ENCODE measurements around the gene MGAT4A.
A peak's percentile ranks its signal among the peaks of the same experiment; 100 is the strongest.

The MGAT4A gene

DNA sequence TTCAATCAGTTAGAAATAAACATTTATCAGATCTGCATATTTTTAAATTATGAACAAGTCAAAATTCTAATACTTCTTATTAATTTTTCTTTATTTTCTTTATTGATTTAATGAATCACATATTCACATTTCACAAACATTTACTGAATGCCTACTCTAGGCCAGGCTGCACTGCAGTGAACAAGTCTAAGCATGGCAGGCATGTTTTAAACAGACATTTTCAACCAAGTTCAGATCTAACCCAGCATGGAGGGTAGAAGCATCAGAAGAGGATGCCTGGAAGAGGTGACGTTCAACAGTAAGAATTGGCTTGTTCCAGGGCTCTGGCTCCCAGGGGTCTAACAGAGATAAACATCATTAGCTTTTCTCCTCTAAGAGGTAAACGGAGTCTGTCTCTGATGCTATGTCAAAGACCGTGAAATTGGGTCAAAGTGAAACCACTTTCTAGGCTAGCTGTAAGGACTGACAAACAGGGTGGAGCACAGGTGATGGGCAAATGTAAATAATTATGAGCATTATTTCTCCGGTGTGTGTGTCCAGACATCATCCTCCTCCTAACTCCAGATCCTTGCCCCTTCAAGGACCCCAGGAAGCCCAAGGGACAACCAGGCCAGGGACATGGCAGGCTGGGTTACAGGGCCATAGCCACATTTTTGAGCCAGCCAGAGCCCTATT lies 72.0 kb downstream of the MGAT4A start:
- no peak for DNase-seq (ENCODE audit: low read depth, low spot score)

DNA sequence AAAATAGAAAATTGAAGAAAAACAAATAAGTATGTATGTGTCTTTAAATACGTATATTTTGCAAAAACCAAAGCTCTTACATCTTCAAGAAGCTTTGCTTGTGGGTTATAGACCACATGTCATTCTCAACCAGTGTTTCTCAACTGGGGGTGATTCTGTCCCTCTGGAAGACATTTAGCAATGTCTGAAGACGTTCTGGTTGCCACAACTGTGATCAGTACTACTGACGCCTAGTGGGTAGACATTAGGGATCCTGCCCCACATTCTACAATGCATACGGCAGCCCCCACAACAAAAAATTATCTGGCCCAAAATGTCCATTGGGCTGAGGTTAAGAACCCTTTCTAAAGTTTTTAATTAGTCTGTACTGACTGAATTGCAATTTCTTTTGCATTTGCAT lies 74.1 kb downstream of the MGAT4A start:
- no peak for DNase-seq (ENCODE audit: low read depth, low spot score)

DNA sequence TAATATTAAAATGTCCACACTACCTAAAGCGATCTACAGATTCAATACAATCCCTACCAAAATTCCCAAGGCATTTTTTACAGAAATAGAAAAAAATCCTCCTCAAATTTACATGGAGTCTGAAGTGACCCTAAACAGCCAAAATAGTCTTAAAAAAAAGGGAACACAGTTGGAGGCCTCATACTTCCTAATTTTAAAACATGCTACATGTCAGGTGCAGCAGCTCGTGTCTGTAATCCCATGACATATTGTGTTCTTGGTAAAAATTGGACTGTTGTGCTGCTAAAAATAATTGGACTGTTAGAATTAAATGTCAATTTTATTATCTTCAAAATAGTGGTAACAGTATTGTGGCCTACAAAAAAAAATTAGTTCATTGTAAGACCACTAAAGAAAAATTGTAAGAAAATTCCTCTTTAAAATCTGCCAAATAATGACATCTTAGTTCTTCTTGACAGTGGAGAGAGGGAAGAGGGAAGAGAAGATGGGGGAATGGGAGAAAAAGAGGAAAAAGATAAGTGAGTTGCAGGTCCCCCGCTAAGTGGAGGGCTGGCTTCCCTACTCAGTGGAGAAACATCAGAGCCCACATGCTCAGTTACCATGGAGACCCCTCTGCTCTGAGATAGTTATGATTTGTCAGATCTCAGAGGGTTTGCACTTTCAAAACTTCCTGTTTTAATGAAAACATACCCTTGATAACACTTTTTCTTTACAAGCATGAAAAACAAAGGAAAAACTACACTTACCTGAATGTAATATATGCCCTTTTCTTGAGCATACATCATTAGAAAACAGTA lies 76.0 kb downstream of the MGAT4A start:
- DNase-seq (ENCODE audit: low read depth, low spot score) = no peak

DNA sequence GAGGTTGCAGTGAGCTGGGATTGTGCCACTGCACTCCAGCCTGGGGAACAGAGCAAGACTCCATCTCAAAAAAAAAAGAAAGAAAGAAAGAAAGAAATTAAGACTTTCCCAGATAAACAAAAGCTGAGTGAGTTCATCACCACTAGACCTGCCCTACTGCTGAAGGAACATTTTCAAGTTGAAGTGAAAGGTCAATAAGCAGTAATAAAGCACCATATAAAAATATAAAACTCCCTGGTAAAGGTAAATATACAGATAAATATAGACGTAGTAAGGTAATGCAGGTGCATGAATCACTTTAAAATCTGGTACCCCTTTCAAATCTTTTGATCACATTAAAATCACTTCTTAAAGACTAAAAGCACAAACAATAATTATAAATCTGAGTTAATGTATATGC lies 79.9 kb downstream of the MGAT4A start:
- DNase-seq (ENCODE audit: low read depth, low spot score) = no peak

DNA sequence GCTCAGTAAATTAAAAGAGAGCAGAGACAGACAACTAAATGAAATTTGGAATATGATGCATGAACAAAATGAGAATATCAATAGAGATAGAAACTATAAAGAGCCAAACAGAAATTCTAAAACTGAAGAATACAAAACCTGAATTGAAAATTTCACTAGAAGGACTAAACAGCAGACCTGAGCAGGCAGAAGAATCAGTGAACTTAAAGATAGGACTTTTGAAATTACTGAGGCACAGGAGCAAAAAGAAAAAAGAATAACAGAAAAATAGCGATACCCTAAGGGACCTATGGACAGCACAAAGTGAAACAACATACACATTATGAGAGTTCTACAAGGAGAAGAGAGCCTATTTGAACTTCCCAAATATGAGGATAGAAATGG lies 80.9 kb downstream of the MGAT4A start:
- no peak for DNase-seq (ENCODE audit: low read depth, low spot score)

DNA sequence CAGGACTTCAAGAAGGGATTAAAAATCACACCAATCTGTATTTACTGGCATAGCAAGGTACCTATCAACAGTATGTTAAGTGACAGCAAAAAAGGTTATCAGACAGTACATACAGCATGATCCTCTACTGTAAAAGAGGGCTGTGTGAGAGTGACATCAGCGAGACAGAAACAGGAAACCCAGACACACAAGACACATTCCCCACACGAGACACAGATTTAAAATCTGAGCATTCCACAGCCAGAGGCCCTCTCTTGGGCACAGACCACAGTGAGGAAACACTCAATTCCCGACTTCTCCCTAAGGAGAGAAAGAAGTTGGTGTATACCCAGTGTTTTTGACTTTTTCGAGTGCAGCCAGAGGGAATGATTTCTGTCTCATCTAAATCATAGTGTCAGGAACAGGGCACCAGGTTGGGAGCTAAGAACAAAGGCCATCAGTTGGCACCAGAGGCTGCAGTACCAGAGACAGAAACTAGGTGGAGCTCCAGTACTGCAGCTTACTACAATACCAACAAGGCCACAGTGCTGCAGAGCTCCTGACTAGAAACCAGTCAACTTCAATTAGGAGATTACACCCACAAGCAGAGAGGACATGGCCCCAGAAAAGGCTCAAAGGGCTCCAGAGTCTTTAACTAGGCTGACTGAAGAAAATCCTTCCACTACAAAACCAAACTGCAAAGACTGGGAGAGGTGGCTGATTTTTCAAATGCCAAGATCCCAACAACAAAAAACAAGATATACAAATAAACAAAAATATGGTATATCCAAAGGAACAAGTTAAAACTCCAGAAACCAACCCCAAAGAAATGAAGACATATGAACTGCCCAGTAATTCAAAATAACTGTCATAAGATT lies 81.6 kb downstream of the MGAT4A start:
- DNase-seq (ENCODE audit: low read depth, low spot score) = peak; percentile 64

DNA sequence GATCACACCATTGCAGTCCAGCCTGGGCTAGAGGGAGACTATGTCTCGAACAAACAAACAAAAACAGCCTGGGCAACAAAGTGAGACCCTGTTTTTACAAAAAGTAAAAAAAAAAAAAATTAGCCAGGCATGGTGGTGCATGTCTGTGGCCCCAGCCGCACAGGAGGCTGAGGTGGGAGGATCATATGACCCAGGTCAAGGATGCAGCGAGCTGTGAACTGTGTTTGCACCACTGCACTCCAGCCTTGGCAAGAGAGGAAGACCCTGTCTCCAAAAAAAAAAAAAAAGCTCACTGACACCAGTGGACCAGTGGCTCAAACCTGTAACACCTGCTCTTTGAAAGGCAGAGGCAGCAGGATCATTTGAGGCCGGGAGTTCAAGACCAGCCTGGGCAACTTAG lies 82.5 kb downstream of the MGAT4A start:
- DNase-seq (ENCODE audit: low read depth, low spot score) = no peak

DNA sequence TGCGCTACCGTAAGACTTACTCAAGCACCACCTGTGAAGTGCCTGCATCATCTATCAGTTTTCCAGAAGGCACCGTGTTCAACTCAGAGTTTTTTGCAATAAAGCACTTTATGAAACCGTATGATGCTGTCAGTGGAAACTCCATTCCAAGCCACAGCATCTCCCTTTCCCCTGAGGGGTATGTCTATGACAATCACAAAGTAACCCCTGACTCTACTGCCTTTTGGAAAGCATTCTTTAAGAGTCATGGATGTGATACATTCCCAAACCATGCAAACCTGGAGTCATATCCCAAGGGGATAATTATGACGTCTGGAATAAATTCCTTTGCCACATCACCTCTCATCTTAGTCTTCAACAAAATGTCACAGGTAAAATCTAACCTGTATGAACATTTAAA lies 83.3 kb downstream of the MGAT4A start:
- DNase-seq (ENCODE audit: low read depth, low spot score) = no peak

DNA sequence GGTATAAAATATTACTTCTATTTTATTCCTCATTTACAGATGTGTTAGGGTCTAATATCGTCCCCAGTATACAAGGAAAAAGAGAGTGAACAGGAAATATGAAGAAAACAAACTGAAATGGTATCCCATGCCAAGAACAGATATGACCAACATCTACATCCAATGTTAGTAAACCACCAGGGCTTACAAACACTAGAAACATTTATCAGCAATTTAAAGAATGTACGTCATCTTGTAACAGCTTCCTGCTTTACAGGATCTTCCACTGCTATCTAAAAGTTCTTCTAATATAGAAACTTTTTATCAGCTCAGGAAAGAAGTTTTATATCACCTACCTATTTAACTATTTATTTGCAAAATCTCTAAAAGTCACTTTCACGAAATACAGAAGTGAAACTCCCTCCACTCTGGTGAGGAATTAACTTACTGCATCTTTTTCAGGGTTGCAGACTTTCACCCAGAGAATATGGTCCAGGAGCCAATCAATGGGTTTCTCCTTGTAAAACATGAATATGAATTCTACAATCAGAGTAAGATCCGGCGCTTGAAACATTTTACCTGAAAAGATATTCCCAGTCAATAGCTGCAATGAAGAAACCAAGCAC lies 87.3 kb downstream of the MGAT4A start:
- no peak for DNase-seq (ENCODE audit: low read depth, low spot score)

DNA sequence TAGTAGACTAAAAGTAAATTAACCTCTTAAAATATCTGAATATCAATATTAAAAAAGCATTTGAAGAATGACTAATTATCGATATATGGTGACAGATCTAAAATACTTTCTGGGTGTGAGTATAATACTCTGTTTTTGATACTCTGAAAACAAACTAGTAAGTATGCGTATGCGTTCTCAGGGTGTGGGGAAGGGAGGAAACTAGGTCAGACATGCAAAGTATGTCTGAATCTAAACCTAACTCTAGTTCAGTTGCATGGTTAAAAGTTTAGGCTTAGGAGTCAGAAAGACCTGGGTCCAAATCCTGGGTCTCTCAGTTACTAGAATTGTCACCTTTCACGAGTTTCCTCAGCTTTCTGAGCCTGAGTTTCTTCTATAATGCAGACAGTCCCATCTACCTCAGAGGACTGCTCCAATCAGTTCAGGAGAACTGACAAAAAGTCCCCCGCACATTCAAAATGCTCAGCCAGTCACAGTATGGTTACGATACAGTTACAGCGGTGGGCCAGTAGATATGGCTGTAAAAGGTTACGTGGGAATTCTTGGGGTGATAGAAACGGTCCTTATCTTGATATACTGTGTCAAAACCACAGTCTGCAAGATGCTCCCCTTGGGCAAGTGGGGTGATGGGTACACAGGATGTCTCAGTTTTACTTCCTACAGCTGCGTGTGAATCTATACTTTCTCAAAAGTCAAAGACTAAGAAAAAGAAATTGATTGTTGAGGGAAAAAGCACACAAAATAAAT lies 93.4 kb downstream of the MGAT4A start:
- no peak for DNase-seq (ENCODE audit: low read depth, low spot score)

DNA sequence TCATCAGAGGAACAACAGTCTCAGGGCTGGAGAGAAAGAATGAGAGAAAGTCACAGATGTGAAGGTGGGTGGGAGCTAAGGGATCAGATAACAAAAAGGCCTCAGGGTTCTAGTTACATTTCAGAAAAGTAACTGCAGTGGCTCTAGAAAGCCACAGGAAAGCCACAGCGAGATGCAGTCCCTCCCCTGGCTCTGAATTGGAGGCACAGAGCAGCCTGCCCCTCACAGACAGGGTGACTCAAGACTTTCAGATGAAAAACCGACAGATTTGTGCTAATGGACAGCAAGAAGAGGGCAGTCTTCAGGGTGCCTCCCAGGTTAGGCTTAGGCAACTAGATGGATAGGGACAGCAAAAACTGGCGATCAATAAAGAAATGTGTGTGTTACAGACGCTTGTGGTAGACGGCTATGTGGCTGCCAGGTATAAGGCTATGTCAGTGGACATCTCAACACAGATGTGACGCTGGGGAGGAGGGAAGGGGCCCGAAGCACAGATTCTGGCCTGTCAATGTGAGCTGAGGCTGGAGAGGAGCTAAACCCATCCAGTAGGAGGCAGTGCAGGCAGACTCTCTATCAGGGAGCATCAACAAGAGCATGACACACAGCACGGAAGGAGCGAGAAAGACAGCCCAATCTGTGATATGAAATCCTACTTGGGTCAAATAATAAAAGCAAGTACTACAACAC lies 96.4 kb downstream of the MGAT4A start:
- no peak for DNase-seq (ENCODE audit: low read depth, low spot score)

DNA sequence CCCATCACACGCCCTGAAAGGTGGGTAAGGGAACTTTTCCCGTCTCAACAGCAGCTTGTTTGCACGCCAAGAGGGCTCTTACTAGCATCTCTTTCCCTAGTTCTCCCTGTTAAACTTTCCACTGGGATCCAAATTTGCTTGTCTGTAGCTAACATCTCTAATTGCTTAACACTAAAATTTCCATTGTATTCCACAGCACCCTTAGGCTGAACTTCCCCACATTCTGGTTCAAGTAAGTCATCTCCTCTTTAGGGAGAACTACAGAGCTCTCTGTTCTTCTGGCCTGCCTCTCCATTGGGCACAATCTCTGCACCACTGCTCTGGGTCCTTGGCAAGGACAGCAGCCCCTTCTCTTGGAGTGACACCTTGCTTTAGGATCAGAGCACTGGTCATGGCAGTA lies 98.6 kb downstream of the MGAT4A start:
- DNase-seq (ENCODE audit: low read depth, low spot score) = no peak

DNA sequence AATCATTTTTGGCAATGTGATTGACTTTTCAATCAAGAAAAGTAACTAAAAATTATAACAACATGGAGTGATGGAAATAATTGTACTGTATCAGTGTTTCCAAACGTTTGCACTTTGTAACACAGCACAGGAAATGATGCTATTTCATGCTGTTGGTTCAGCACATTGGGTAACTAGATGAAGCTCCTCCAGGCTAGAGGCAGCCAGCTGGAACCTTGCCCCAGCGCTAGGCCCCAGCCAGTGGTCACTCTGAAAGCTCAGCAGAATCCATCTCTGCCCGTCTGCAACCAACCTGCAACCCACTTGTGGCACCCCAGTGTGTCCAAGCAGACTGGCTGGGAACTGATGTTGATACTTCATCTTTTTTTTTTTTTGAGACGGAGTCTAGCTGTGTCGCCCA lies 107.3 kb downstream of the MGAT4A start:
- no peak for DNase-seq (ENCODE audit: low read depth, low spot score)

DNA sequence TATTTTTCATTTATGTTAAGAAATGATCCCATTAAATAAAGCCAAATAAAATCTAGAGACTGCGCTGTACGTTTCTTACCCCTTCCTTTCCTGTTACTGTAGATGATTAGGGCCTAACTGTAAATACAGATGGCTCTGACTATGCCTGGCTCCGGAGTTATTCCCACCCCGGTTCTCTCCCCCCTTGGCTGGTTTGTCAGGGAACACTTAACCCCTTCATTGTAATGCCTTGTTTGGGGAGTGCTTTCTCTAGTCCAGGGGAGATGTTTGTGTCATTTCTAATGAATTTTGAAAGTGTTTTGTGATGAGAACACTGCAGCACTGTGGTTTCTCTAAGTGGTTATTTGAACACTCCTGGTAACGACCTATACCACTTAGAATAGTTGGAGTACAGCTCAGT lies 113.8 kb downstream of the MGAT4A start:
- DNase-seq (ENCODE audit: low read depth, low spot score) = no peak

DNA sequence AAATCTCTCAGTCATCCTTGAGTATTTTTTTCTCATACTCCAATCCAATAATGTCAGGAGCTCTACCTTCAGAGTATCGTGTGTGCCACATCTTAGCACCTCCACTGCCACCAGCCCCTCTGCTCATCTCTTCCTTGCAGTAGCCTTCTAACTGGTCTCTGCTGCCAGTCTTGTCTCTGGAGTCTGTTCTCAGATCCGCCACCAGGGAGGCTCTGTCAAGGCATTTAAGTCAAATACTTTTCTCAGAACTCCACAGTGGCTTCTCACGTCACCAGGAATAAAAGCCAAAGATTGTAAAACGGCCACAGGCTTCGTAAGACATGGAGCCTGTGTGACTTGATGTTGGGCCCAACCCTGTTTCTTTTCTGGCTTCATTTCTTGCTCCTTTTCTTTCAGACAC lies 115.5 kb downstream of the MGAT4A start:
- DNase-seq (ENCODE audit: low read depth, low spot score) = no peak

DNA sequence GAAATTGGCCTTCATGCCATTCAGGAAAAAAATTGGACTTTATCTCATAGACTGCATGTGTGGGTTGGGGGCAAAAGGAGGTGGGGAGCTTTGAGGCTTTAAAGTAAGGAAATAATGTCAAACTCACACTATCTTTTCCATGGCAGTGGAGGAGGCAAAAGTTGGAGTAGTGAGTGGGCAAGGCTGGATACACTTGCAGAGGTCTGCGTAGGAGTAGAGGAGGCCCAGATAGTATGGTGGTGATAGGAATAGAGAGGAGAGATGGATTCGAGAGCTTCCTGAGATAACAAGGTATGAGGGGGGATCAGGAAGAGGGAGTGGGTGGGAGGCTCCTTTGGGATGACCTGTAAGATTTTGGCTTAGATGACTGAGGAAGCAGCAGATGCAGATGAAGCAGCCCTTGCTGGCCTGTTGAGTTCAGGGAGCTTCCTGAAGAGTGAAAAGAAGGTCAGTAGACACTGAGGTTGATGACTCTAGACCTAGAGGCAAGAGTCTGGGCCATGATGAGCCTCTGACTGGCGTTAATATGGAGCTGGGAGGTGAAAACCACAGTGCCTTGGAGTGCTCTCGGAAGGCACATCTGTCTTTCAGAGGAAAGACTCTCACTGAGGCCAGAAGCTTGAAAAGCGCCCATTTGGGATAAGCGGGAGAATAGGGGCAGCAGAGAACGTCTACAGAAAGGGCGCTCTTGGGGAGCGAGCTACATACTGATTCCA lies 116.8 kb downstream of the MGAT4A start:
- DNase-seq (ENCODE audit: low read depth, low spot score) = no peak

DNA sequence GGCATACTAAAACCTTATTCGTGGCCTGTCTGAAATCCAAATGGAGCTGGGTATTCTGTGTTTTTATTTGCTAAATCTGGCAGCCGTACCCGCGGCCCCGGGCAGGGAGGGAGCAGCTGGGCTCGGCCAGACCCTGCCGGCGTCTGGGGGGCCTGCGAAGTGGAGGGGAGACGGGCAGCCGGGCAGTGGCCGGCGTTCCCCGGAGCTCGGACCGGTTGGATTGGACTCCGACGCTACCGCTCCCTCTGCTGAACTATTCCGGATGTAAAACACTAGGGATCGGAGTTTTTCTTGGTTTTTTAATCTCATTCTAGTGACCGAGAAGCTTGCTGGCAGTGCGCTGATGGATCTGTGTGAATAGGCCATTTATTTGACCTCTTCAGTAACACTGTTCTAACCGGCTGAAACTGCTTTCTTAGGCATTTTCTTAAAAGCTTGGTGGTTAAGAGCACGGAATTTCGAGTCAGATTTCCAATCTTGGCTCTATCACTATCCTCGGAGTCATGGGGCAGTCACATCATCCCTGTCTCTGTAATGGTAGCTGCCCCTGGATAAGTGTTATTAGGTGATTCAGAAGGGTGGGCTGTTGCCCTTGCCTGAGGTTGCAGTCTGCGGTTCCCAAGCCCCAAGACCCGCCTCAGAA lies 121.8 kb downstream of the MGAT4A start:
- no peak for DNase-seq (ENCODE audit: low read depth, low spot score)

DNA sequence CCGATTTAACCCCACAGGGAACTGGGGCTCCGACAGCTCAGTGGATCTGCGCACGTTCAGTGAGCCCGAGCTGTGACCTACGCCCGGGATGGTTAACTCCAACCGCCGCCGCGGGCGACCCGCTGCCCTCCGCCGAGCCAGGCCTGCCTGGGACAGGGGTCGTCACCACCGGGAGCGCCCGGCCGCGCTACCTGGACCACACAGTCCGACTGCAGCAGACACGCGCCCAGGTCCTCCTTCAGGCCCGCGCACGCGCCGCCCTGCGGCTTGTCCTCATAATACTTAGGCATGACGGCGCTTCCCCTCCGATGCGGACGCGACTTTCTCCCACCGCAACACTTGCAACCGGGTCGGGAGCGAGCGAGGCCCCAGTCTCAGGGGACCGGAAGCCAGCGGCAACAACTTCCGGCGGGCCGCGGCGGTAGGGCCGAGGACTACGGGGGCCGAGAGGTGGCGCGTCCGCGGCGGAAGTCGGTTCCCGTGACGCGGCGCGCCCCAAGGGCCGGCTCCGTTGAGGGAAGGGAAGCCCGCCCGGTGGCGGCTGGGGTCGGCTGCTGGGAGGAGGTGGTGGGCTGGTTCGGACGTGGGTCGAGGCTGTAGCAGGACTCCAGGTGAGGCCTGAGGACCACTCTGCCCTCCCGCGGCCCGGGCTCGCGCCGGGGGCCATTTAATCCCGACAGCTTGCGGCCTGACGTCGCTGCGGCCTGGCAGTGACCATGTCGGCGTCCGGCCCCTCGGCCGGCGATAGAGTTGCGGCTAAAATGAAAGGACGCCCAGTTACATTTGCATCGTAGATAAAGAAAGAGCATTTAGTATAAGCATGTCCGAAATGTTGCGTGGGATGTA lies 122.6 kb downstream of the MGAT4A start, which contains the start of the genes COA5 and UNC50:
TSS of gene COA5 (minus strand) at position 397 of the 846 bp plus-strand sequence. CDS start at position 290, 107 bp downstream.
TSS of gene UNC50 (plus strand) at position 474 of the 846 bp plus-strand sequence. CDS start 1,171 bp downstream, outside the sequence.
- DNase-seq (ENCODE audit: low read depth, low spot score) = peak; percentile 78

All from activated CD4-positive, CD25-positive, alpha-beta regulatory T cell treated with anti-CD3 and anti-CD28 coated beads, Interleukin-2, amount 50 U/mL, for 16 hours (primary cell).